Neural cell (in vitro differentiated cells): ENCODE results near the gene TMEM269.

ENCODE experiments used
- CTCF ChIP-seq: fragments of 450-650 bp; IDR thresholded peaks from 2 replicates; pipeline ENCODE4 v1.5.1; 2014; ENCODE audit warnings: antibody characterized with exemption, mild to moderate bottlenecking, moderate library complexity; ENCODE audit not compliant: poor library complexity, severe bottlenecking
- MXI1 ChIP-seq: fragments of 450-650 bp; conservative IDR thresholded peaks from 2 replicates; pipeline ENCODE4 v1.6.1; 2014; ENCODE audit warnings: antibody characterized with exemption, mild to moderate bottlenecking; ENCODE audit not compliant: poor library complexity, severe bottlenecking
- POLR2AphosphoS5 ChIP-seq: IDR thresholded peaks from 2 replicates; pipeline ENCODE4 v1.6.1; 2012
- REST ChIP-seq: IDR thresholded peaks from 2 replicates; pipeline ENCODE4 v1.6.1; 2012; ENCODE audit warnings: borderline replicate concordance
- SMC3 ChIP-seq: fragments of 450-650 bp; conservative IDR thresholded peaks from 2 replicates; pipeline ENCODE4 v1.6.1; 2014; ENCODE audit warnings: antibody characterized with exemption, mild to moderate bottlenecking, moderate library complexity; ENCODE audit not compliant: poor library complexity

- TF ChIP-seq SMC3, result no peak
- TF ChIP-seq CTCF, result no peak
- TF ChIP-seq POLR2AphosphoS5, result no peak
- TF ChIP-seq REST, result no peak
- TF ChIP-seq MXI1, result no peak
Measured at GRCh38 chr1:42797414-42797813, 12.6 kb downstream of the TMEM269 start.
